Left lung (tissue), 10 donors: ENCODE data around the gene AFF2. TPM values are rescaled to one million over a fixed set of nuclear protein-coding genes. Genes with fewer than 3 reads are reported as not detected.

Experiments used
- ATAC-seq: fragments of 200-7000 bp; cut with Tn5 transposase; one replicate; pipeline ENCODE4 v1.9.1; 2020; ENCODE audit warnings: moderate library complexity
- DNase-seq, 4 donors: peaks; one replicate each; pipeline ENCODE4 v3.0.0-alpha.2; 2013 to 2020
- H3K27ac ChIP-seq, 2 donors: fragments of 200-600 bp; sonication (generic) in 1 of 2; one replicate each; pipeline versions ENCODE4 v1.5.0 to v1.8.0; 2020 to 2021
- H3K27me3 ChIP-seq, 2 donors: fragments of 200-600 bp; sonication (generic) in 1 of 2; one replicate each; pipeline versions ENCODE4 v1.5.0 to v1.8.0; 2020 to 2021
- H3K36me3 ChIP-seq, 2 donors: fragments of 200-600 bp; sonication (generic) in 1 of 2; one replicate each; pipeline versions ENCODE4 v1.5.0 to v1.8.0; 2020 to 2021
- H3K4me1 ChIP-seq, 2 donors: fragments of 200-600 bp; one replicate each; pipeline ENCODE4 v1.8.0; 2021
- H3K4me3 ChIP-seq, 2 donors: fragments of 200-600 bp; sonication (generic) in 1 of 2; one replicate each; pipeline versions ENCODE4 v1.5.0 to v1.8.0; 2020 to 2021; ENCODE audit warnings: mild to moderate bottlenecking in 1 of 2
- H3K9me3 ChIP-seq, 2 donors: fragments of 200-600 bp; sonication (generic) in 1 of 2; one replicate each; pipeline versions ENCODE4 v1.5.0 to v1.8.0; 2020 to 2021
- intact Hi-C, 2 donors: fragments of 100-400 bp; cut with DNase I; formaldehyde crosslinking; loops; one replicate each; pipeline versions ENCODE4 v1.11.2 to v1.14.2; 2022
- polyA plus RNA-seq, 6 donors: library from polyadenylated mRNA; unstranded; fragments of 120-200 nt; gene quantifications; one replicate each; pipeline ENCODE4 v1.2.1, GENCODE V29; 2013; ENCODE audit not compliant: insufficient read length in 6 of 6
- total RNA-seq, 2 donors: library from RNA; stranded (reverse); fragmentation: NEBNext Ultra II Directional; extraction: Animal tissue kit (Norgen Biotek cat#: 25700); gene quantifications; one replicate each; pipeline ENCODE4 v1.2.1, GENCODE V29; 2021
- TF ChIP-seq, protein P1 (sequence below), 2 donors: fragments of 200-600 bp; sonication (generic) in 1 of 2; IDR thresholded peaks; one replicate each; pipeline versions ENCODE4 v1.5.0 to v1.8.0; 2021; ENCODE audit warnings: antibody characterized with exemption in 2 of 2
- donor health status: DM: no; HTN: yes; CAD: no.
- donor health status: DM: no; HTN: no; CAD: no.

Gene AFF2
- total and polyA plus RNA-seq, 8 donors: 4.8 to 10.2 (median 5.7) TPM

DNA sequence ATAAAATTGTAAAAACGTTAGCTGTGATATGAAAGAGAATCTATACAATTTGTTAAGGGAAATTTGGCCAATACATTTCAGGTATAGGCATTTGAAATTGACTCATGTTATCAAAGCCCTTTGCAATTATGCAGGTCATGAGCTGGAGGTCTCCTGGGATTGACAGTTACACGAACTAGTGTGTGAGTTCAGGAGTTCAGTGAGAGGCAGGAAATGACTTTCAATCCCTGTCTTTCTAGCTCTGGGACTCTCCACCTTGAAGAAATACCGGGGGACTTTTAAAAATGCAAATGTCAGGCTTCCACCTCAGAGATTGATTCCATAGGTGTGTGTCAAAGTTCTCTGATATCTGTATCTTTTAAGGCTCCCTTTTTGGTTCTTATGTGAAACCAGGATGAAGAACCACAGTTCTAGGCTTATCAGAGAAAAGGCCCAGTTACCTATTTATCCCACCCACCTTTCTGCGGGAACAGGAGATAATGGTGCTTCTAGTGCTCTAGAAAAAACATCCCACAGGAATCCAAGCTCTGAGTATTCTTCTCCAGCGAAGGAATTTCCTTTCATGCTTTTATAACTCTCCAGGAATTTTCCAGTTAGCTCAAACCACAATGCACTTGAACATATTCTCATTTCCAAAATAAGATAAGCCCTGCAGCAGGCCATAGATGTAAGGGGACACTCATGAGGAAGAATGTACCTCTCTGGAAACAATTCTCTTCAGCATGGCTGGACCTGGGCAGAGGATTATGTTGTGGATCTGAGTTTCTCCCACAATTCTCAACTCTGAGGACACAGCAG is 503.6 kb downstream of the AFF2 start:
- no peak for DNase-seq
- TF ChIP-seq, protein P1, sequence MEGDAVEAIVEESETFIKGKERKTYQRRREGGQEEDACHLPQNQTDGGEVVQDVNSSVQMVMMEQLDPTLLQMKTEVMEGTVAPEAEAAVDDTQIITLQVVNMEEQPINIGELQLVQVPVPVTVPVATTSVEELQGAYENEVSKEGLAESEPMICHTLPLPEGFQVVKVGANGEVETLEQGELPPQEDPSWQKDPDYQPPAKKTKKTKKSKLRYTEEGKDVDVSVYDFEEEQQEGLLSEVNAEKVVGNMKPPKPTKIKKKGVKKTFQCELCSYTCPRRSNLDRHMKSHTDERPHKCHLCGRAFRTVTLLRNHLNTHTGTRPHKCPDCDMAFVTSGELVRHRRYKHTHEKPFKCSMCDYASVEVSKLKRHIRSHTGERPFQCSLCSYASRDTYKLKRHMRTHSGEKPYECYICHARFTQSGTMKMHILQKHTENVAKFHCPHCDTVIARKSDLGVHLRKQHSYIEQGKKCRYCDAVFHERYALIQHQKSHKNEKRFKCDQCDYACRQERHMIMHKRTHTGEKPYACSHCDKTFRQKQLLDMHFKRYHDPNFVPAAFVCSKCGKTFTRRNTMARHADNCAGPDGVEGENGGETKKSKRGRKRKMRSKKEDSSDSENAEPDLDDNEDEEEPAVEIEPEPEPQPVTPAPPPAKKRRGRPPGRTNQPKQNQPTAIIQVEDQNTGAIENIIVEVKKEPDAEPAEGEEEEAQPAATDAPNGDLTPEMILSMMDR (IDR thresholded peaks at IDR 0.05): no peak
- no peaks in the 10 kb centered on the region for H3K36me3 ChIP-seq
- no peak overlapping the region for H3K27ac ChIP-seq
- no peak overlapping the region for H3K4me3 ChIP-seq
- no peak for ATAC-seq
- intact Hi-C loops: no loop called here
- no peaks in the 10 kb centered on the region for H3K27me3 ChIP-seq
- no peaks in the 10 kb centered on the region for H3K9me3 ChIP-seq
- H3K4me1 ChIP-seq: no peaks in the 10 kb centered on the region

DNA sequence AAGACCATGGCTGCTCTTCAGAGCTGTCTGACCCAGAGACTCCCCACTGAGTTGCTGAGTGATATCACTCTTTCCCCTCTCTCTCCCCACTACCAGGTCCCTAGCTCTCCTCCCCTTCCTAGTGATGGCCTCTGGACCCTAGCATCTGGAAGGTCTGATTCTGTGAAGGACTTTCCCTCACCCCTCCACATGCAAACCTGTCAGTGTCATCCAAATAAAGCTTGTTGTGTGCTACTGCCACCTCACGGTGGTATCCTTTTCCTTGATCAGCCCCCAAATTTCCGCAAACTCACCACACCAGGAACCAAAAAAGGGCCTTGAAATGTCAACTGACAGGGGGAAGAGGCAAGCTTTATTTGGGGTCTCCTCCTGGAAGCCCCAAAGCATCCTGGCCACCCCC is 504.5 kb downstream of the AFF2 start:
- Histone ChIP-seq H3K9me3 (no peaks in the 10 kb centered on the region), H3K4me1 (no peaks in the 10 kb centered on the region), H3K27me3 (no peaks in the 10 kb centered on the region), H3K36me3 (no peaks in the 10 kb centered on the region), H3K27ac (no peak overlapping the region), H3K4me3 (no peak overlapping the region)
- ATAC-seq: no peak
- intact Hi-C loops: no loop called here
- TF ChIP-seq, protein P1 (IDR thresholded peaks at IDR 0.05): no peak
- DNase-seq: no peak

DNA sequence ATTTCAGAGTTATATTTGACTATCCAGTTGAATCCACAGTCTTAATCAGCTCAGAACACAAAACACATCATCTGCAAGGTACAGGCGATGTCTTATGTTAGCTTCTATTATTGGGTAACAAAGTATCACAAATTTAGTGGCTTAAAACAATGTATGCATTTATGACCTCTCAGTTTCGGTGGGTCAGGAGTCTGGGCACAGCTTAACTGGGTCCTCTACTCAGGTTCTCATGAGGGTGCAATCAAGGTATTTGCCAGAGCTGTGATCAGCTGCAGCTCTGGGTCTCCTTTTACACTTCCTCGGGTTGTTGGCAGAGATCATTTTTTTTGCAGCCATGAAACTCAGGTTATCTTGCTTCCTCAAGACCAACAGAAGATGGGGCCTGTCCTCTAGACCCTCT is 505.8 kb downstream of the AFF2 start:
- Histone ChIP-seq H3K36me3 (no peaks in the 10 kb centered on the region), H3K9me3 (no peaks in the 10 kb centered on the region), H3K4me1 (no peaks in the 10 kb centered on the region), H3K27me3 (no peaks in the 10 kb centered on the region), H3K4me3 (no peak overlapping the region), H3K27ac (no peak overlapping the region)
- DNase-seq: no peak
- ATAC-seq: no peak
- intact Hi-C loops: no loop called here
- TF ChIP-seq, protein P1 (IDR thresholded peaks at IDR 0.05): no peak

DNA sequence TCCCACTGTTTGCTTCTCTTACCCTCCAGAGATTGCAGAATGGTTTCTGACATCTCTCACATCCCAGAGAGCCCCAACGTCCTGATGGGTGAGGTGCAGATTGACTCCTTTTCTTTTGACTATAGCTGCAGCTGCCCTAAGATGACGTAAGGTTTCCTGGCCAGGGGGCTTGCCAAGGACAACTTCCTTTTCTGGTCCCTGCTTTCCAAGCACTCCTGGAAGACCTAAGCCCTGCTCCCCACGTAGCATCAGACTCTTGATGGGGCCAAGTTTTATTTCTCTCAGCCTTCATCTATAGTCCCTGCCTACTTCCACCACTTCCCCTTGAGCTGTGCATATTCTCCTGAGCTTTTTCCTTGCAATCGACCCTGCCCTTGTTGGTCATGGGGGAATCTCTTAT is 507.0 kb downstream of the AFF2 start:
- no peak for ATAC-seq

More for the DNA sequence above, 507.0 kb downstream of the AFF2 start:
- H3K4me3 ChIP-seq: no peak overlapping the region
- no peak for DNase-seq
- H3K36me3 ChIP-seq: no peaks in the 10 kb centered on the region
- TF ChIP-seq, protein P1 (IDR thresholded peaks at IDR 0.05): no peak
- no peaks in the 10 kb centered on the region for H3K9me3 ChIP-seq
- no peaks in the 10 kb centered on the region for H3K4me1 ChIP-seq
- no peaks in the 10 kb centered on the region for H3K27me3 ChIP-seq
- no peak overlapping the region for H3K27ac ChIP-seq
- intact Hi-C loops: no loop called here
